Activated CD8-positive, alpha-beta memory T cell treated with anti-CD3 and anti-CD28 coated beads, Interleukin-2, amount 50 U/mL, for 4 hours (primary cell): Measurements from ENCODE around the gene MTMR3.
"Not testable (repeated sequence)": the region's sequence is repeated elsewhere in the genome, so short reads cannot be mapped to it uniquely, and the experiment has no call there.

Source experiments
- DNase-seq: peaks from one replicate; pipeline ENCODE4 v3.0.0-alpha.2; 2020

MTMR3 gene

GRCh38 chr22:30031328-30031727, 148.4 kb downstream of the MTMR3 start:
- DNase-seq, result no peak

- DNase-seq, result no peak
Measured at GRCh38 chr22:30031764-30032455, 148.9 kb downstream of the MTMR3 start.

GRCh38 chr22:30033137-30033536, 150.2 kb downstream of the MTMR3 start:
- no peak for DNase-seq

GRCh38 chr22:30033901-30034300, 150.9 kb downstream of the MTMR3 start:
- DNase-seq, result no peak

GRCh38 chr22:30036656-30037055, 153.7 kb downstream of the MTMR3 start:
- DNase-seq, result no peak

GRCh38 chr22:30038219-30038618, 155.2 kb downstream of the MTMR3 start:
- DNase-seq, result no peak

GRCh38 chr22:30040499-30041260, 157.7 kb downstream of the MTMR3 start:
- DNase-seq, result no peak

- DNase-seq, result no peak
Measured at GRCh38 chr22:30041475-30041874, 158.5 kb downstream of the MTMR3 start.

GRCh38 chr22:30041881-30042280, 158.9 kb downstream of the MTMR3 start:
- no peak for DNase-seq

- DNase-seq, result no peak
Measured at GRCh38 chr22:30043161-30043560, 160.2 kb downstream of the MTMR3 start.

- no peak for DNase-seq
Measured at GRCh38 chr22:30044369-30044768, 161.4 kb downstream of the MTMR3 start.

- DNase-seq, result no peak
Measured at GRCh38 chr22:30044881-30045493, 162.0 kb downstream of the MTMR3 start.

- no peak for DNase-seq
Measured at GRCh38 chr22:30045494-30045887, 162.5 kb downstream of the MTMR3 start.

- DNase-seq, result no peak
Measured at GRCh38 chr22:30045901-30046715, 163.1 kb downstream of the MTMR3 start.

- no peak for DNase-seq
Measured at GRCh38 chr22:30046716-30047363, 163.9 kb downstream of the MTMR3 start.

- no peak for DNase-seq
Measured at GRCh38 chr22:30047364-30047738, 164.4 kb downstream of the MTMR3 start.

- DNase-seq, result no peak
Measured at GRCh38 chr22:30048681-30049080, 165.7 kb downstream of the MTMR3 start.

GRCh38 chr22:30054067-30054763, 171.2 kb downstream of the MTMR3 start:
- DNase-seq, result no peak

- no peak for DNase-seq
Measured at GRCh38 chr22:30054764-30055069, 171.7 kb downstream of the MTMR3 start.

- no peak for DNase-seq
Measured at GRCh38 chr22:30056015-30056414, 173.0 kb downstream of the MTMR3 start.

GRCh38 chr22:30057375-30057774, 174.4 kb downstream of the MTMR3 start:
- DNase-seq, result no peak

- not testable (repeated sequence) for DNase-seq
Measured at GRCh38 chr22:30059346-30060020, 176.5 kb downstream of the MTMR3 start.
